Endothelial cell of umbilical vein (primary cell): ENCODE data around the gene IGFBP2. TPM values are rescaled to one million over a fixed set of nuclear protein-coding genes. Genes with fewer than 3 reads are reported as not detected.

Experiments
- BruUV-seq: library from RNA; stranded (reverse); fragments of 400-500 nt; replicated peaks from 2 replicates; lab custom pipeline; 2021; lab: Mats Ljungman, UMichigan
- CTCF ChIA-PET: fragments of 300-600, 350-600 bp; sonication (Branson Sonifier 250); formaldehyde crosslinking; loops from one replicate; lab custom pipeline; 2021; ENCODE audit warnings: antibody characterized with exemption, inconsistent platforms; lab: Charles Lee
- POLR2A ChIA-PET: fragments of 300-600, 350-600 bp; sonication (Branson Sonifier 250); formaldehyde crosslinking; loops from one replicate; lab custom pipeline; 2021; ENCODE audit warnings: antibody characterized with exemption, inconsistent platforms; lab: Charles Lee
- DNase-seq: peaks from one replicate; pipeline ENCODE4 v3.0.0-alpha.2; 2011; ENCODE audit warnings: low read depth, low spot score
- FAIRE-seq: peaks from 2 replicates; lab custom pipeline; 2011; peaks lifted over from hg19 to GRCh38; lab: Jason Lieb, UNC
- H2AFZ ChIP-seq: 2 replicates; pipeline ENCODE4 v1.6.0; 2012; ENCODE audit warnings: low read depth, low read length, control low read depth, inconsistent platforms
- H3K27ac ChIP-seq: 2 replicates; pipeline ENCODE4 v1.5.1; 2011; ENCODE audit warnings: low read depth, mild to moderate bottlenecking, control low read depth, low read length, moderate library complexity; ENCODE audit not compliant: insufficient read depth
- H3K27me3 ChIP-seq, 2 experiments: 2 replicates each; pipeline versions ENCODE4 v1.6.0 to v1.6.1; 2011; ENCODE audit warnings: low read length in 2 of 2, mixed read lengths in 1 of 2; ENCODE audit not compliant: control insufficient read depth in 2 of 2, insufficient read depth in 2 of 2
- H3K36me3 ChIP-seq, 2 experiments: 2 replicates in 1 of 2; 3 replicates in 1 of 2; pipeline ENCODE4 v1.5.1; 2011; ENCODE audit warnings: low read length in 2 of 2, mild to moderate bottlenecking in 1 of 2, moderate library complexity in 1 of 2; ENCODE audit not compliant: control insufficient read depth in 2 of 2, insufficient read depth in 2 of 2; ENCODE audit errors: extremely low read depth in 1 of 2
- H3K4me1 ChIP-seq: 3 replicates; pipeline ENCODE4 v1.5.1; 2011; ENCODE audit warnings: mild to moderate bottlenecking, low read length; ENCODE audit not compliant: control insufficient read depth, insufficient read depth; ENCODE audit errors: extremely low read depth
- H3K4me2 ChIP-seq: 2 replicates; pipeline ENCODE4 v1.6.1; 2011; ENCODE audit warnings: low read length, control low read depth, mixed read lengths; ENCODE audit not compliant: insufficient read depth
- H3K4me3 ChIP-seq, 3 experiments: fragments of 200-600 bp in 1 of 3; sonication (generic), shearing (Covaris generic) in 1 of 3; replicated peaks in 1 of 3; 2 replicates each; pipeline ENCODE4 v1.5.1; 2011 to 2016; ENCODE audit warnings: control low read depth in 3 of 3, low read length in 3 of 3, mild to moderate bottlenecking in 2 of 3, inconsistent platforms in 1 of 3, low read depth in 1 of 3, moderate library complexity in 1 of 3; ENCODE audit not compliant: insufficient read depth in 1 of 3
- H3K79me2 ChIP-seq: 2 replicates; pipeline ENCODE4 v1.6.0; 2012; ENCODE audit warnings: low read length, inconsistent platforms; ENCODE audit not compliant: control insufficient read depth, insufficient read depth
- H3K9ac ChIP-seq: replicated peaks from 2 replicates; pipeline ENCODE3; 2011; ENCODE audit warnings: low read length, control low read depth; ENCODE audit not compliant: insufficient read depth; ENCODE audit errors: extremely low read depth
- H3K9me1 ChIP-seq: replicated peaks from 3 replicates; pipeline ENCODE4 v1.6.0; 2011; ENCODE audit warnings: mild to moderate bottlenecking, low read length; ENCODE audit not compliant: control insufficient read depth, insufficient read depth; ENCODE audit errors: extremely low read depth
- H3K9me3 ChIP-seq: replicated peaks from 2 replicates; pipeline ENCODE4 v1.5.1; 2012; ENCODE audit warnings: low read length, inconsistent platforms; ENCODE audit not compliant: control insufficient read depth, insufficient read depth
- H4K20me1 ChIP-seq: replicated peaks from 2 replicates; pipeline ENCODE3; 2011; ENCODE audit warnings: mild to moderate bottlenecking, low read length; ENCODE audit not compliant: control insufficient read depth, insufficient read depth; ENCODE audit errors: extremely low read depth
- CTCF ChIP-seq, 2 donors: IDR thresholded peaks; 1 replicate in 1 of 2; 2 replicates in 1 of 2; pipeline ENCODE4 v1.5.1; 2011; ENCODE audit warnings: low read length in 2 of 2, mild to moderate bottlenecking in 2 of 2, moderate library complexity in 2 of 2, control low read depth in 1 of 2, inconsistent platforms in 1 of 2, low read depth in 1 of 2; ENCODE audit not compliant: insufficient read depth in 1 of 2; ENCODE audit errors: extremely low read depth in 1 of 2
- FOS ChIP-seq: IDR thresholded peaks from 2 replicates; pipeline ENCODE4 v1.6.1; 2011; ENCODE audit warnings: mild to moderate bottlenecking, low read length, moderate library complexity, borderline replicate concordance; ENCODE audit not compliant: insufficient read depth
- GATA2 ChIP-seq: IDR thresholded peaks from 2 replicates; pipeline ENCODE4 v1.7.0; 2011; ENCODE audit warnings: low read depth, mild to moderate bottlenecking, moderate library complexity, mixed read lengths, low read length; ENCODE audit not compliant: insufficient read length, insufficient read depth
- JUN ChIP-seq: IDR thresholded peaks from 2 replicates; pipeline ENCODE4 v1.6.1; 2011; ENCODE audit warnings: borderline replicate concordance, low read depth; ENCODE audit not compliant: insufficient read length, insufficient read depth
- MAX ChIP-seq: IDR thresholded peaks from 2 replicates; pipeline ENCODE4 v1.6.1; 2011; ENCODE audit not compliant: insufficient read depth, insufficient read length
- MYC ChIP-seq: IDR thresholded peaks from one replicate; pipeline ENCODE4 v1.6.1; 2011; ENCODE audit warnings: mild to moderate bottlenecking, low read depth, low read length
- dilution Hi-C: fragments of 300-500 bp; cut with MboI; formaldehyde crosslinking; loops from one replicate; pipeline ENCODE4 v1.15.0; 2019; ENCODE audit warnings: low sequenced_read_pairs; ENCODE audit not compliant: extremely low pct_ligation_motif_present
- intact Hi-C: fragments of 100-400 bp; cut with micrococcal nuclease; formaldehyde crosslinking; loops from one replicate; pipeline ENCODE4 v1.10.0; 2022
- polyA plus RNA-seq, 4 experiments: library from polyadenylated mRNA; depleted of rRNA in 3 of 4; stranded (reverse) in 3 of 4; unstranded in 1 of 4; fragments of >200 nt; gene quantifications; 2 replicates each; pipeline versions ENCODE4 v1.2.1 to v1.2.3, GENCODE V29; 2011 to 2012; ENCODE audit warnings: missing spikeins in 1 of 4
- total RNA-seq: library from RNA; stranded (reverse); gene quantifications from 2 replicates; pipeline ENCODE4 v1.2.3, GENCODE V29; 2021

The IGFBP2 gene
- total and polyA plus RNA-seq, 2 donors (not counting 3 experiments of a cell fraction or from before 2014, with no cell fraction given) = 212 to 261 TPM

GRCh38 chr2:216690853-216691741 lies 57.9 kb downstream of the IGFBP2 start:
- Histone ChIP-seq H3K27me3 (peaks cover 62% of the 10 kb centered on the region in 2 experiments), H3K9me1 (no peaks in the 10 kb centered on the region), H3K9me3 (no peaks in the 10 kb centered on the region), H4K20me1 (no peaks in the 10 kb centered on the region), H3K79me2 (no peaks in the 10 kb centered on the region), H3K4me1 (peaks cover 20% of the 10 kb centered on the region), H3K27ac (no peak overlapping the region), H3K4me2 (no peak overlapping the region), H3K36me3 (no peaks in the 10 kb centered on the region), H3K9ac (no peak overlapping the region), H3K4me3 (no peak overlapping the region), H2AFZ (no peak overlapping the region)
- BruUV-seq = no TSS peak
- no peak for TF ChIP-seq GATA2
- TF ChIP-seq MAX = no peak
- no peak for TF ChIP-seq FOS
- no peak for TF ChIP-seq CTCF (IDR thresholded peaks at IDR 0.05; ENCODE audit: extremely low read depth in 1 of 2, insufficient read depth in 1 of 2, low read depth in 1 of 2, low read length in 2 of 2)
- TF ChIP-seq JUN = no peak
- no peak for TF ChIP-seq MYC
- POLR2A ChIA-PET = no interaction called here
- dilution Hi-C loops (no loop called here), intact Hi-C loops (loop anchor here (5.0 kb wide), 1 partner anchor 531 kb away; no protein-coding TSS in a partner anchor)
- DNase-seq = no peak
- FAIRE-seq = no peak
- CTCF ChIA-PET = interaction anchor here (1.4 kb wide), 1 partner anchor 173 kb away, joined by 4 read pairs; no protein-coding TSS in a partner anchor
